T-helper 2 cell (primary cell): ENCODE results near the gene MLLT3.

Experiments used
- DNase-seq, 5 experiments: peaks; one replicate each; pipeline versions ENCODE4 v3.0.0 to v3.0.0-alpha.2; 2012 to 2022

Gene MLLT3

GRCh38 chr9:20508242-20508641 lies 114.1 kb downstream of the MLLT3 start:
- peak in 1 of 5 experiments; percentile 94 for DNase-seq

- DNase-seq: no peak
These were observed 114.9 kb downstream of the MLLT3 start for GRCh38 chr9:20507431-20507830.

- DNase-seq: no peak
These were observed 116.0 kb downstream of the MLLT3 start for GRCh38 chr9:20506099-20506900.

DNA sequence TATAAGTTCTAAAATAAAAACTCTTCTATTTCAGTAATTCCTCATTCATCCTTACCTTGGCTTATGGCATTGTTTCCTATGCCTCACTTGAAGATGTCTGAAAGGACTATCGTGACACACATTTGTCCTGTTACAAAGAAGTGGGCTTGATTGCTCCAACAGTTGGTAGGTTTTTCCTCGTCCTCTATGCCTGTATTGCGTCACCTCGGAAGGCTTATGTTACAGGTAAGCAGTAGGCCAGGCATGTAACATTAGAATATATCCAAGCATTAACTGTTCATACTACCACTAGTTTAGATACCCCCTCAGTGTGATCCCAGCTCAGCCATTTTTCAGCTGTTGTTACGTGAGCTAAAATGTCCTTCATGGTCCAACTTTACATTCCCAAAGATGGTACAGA lies 116.7 kb downstream of the MLLT3 start:
- DNase-seq: no peak

- DNase-seq: peak in 2 of 5 experiments; percentile 15 to 86
These were observed 117.4 kb downstream of the MLLT3 start for GRCh38 chr9:20504930-20505329.

DNA sequence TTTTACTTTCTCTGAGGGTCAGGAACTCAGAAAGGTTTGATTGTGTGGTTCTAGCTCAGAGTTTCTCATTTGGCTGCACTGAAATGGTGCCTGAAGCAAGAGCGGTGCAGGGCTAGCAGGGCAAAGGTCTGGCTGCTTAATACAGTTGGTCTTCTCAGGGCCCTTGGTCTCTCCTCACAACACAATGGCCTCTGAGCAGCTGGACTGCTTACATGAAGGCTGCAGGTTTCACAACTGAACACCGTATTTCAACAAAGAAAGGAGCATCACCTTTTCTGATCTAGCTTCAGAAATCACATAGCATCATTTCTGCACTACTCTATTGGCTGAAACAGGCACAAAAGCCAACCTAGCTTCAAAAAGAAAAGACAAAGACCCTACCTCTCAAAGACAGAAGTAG lies 122.2 kb downstream of the MLLT3 start:
- DNase-seq: no peak

GRCh38 chr9:20499013-20499412 lies 123.3 kb downstream of the MLLT3 start:
- no peak for DNase-seq

GRCh38 chr9:20496328-20496727 lies 126.0 kb downstream of the MLLT3 start:
- DNase-seq: peak in 1 of 5 experiments; percentile 17

GRCh38 chr9:20495098-20495497 lies 127.2 kb downstream of the MLLT3 start:
- no peak for DNase-seq

- DNase-seq: no peak
These were observed 128.3 kb downstream of the MLLT3 start for GRCh38 chr9:20494035-20494434.

DNA sequence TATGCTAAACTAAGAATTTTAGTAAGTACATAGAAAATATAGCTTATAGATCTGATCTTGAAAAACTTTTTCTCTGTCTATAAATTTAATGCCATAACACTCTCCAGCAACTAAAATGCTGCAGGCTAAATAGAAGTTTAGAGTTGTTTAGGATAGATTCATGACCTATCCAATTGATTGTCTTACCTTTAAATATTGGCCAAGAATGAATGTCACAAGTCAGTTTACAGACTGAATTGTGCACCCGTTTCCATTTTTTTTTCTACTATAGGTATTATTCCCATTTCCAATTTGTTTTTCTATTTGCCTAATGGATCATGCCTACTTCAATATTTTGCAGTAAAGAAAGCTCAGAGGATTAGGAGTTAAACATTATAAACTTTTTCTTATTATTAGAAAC lies 129.5 kb downstream of the MLLT3 start:
- DNase-seq: no peak

DNA sequence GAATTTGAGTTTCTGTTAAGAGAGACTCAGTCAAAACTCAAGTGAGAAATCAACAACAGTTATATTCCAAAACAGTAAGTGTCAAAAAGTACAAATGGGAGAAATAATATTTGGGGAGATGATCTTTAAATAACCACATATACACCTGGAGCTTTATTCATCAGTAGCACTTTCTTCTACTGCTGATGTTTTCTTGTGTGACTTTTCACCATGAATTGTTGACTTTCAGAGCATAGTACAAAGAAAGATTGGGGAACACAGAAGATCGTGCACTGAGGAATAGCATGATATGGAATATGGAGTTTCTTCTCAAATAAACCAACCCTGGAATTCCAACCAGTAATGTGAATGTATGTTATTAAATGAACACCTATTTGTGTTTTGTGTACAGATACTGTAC lies 130.7 kb downstream of the MLLT3 start:
- no peak for DNase-seq

DNA sequence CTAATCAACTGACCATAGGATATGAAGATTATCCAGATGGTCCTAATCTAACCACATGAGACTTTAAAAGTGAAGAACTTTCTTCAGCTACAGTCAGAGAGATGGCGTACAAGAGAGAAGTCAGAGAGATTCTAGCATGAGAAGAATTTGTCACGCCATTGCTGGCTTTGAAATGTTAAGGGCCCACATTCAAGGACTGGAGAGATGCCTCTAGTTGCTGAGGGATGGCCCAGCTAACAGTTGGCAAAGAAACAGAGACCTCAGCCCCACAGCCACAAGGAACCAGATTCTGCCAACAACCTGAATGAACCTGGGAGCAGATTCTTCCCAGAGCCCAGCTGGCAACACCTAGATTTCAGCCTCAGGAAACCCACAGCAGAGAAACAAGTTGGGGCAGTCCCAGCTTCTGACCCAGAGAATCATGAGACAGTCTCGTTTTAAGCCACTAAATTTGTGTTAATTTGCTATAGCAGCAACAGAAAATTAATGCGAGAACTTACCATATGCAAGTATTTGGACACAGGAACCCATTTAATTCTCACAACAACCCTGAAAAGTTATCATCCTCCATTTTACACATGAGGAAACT lies 132.0 kb downstream of the MLLT3 start:
- no peak for DNase-seq

DNA sequence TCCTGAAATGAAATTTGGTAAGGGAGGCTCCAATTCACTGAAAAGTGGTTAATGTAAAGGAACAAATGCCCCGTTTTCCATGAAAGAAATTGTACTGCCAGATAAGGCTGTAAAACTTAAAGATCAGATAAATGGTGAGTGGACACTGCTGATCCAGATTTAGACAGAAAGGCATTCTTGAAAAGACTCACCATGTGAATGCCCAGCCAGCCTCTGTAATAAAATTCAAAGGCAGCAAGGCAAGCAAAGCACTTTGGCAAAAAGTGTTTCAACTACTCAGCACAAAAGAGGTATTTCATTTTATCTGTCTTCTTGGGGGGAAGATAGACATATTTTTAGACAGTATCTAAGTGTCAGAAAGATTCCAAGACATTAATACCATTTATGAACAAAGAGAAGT lies 133.6 kb downstream of the MLLT3 start:
- no peak for DNase-seq

DNA sequence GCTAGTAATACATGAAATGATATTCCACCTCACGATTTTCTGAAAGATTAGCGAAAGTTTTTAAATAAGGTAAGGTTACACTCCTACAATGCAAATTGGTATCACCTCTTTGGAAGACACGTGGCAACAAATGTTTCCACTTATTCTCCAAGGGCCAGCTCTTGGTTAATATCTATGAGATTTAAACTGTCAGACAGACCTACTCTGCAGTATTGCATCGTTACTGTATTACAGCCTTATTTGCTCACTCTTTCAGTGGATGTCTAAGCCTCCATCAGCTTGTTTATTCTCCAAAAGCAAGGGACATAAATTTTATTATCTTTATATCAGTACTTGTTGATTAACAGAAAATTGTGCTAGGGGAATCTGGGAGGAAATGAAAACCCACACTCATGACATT lies 135.7 kb downstream of the MLLT3 start:
- DNase-seq: no peak

DNA sequence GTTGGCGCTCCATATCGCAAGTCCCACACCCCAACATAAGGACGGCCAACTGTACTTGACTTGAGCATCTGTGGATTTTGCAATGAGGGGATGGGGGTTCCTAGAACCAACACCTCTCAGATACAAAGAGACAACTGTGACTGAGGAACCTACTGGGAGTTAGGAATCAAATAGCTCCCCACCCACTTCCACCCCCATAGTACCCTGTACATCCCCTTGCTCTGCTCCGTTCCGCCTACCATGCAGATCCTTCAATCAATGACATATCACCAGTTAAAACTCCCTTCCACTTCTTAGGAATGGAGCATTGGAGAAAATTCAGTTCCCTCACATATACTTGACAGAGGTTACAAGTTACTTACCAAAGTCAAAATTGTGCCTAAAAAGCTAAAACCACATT lies 140.9 kb downstream of the MLLT3 start:
- DNase-seq: no peak

DNA sequence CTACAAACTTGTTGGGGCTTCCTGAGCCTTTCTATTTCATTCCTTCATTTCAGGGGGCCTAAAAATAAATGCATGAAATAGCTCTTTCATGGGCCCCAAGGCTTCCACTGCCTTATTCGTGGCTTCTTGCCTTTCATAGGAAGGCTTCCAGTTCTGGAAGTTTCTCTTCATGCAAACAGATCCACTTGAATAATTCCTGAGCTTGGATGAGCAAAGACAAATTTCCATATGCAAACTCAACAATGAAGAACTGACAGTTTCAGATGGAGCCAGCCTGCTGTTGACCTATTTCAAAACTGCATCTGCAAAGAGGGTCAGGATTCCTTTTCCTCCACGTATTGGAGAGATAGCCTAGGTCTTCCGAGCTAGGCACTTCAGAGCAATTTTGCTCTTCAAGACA lies 142.1 kb downstream of the MLLT3 start:
- no peak for DNase-seq

- DNase-seq: no peak
These were observed 142.7 kb downstream of the MLLT3 start for GRCh38 chr9:20479419-20480155.

GRCh38 chr9:20478786-20479185 lies 143.5 kb downstream of the MLLT3 start:
- DNase-seq: no peak

GRCh38 chr9:20477940-20478620 lies 144.2 kb downstream of the MLLT3 start:
- DNase-seq: peak in 1 of 5 experiments; percentile 2

GRCh38 chr9:20476912-20477521 lies 145.3 kb downstream of the MLLT3 start:
- DNase-seq: no peak

DNA sequence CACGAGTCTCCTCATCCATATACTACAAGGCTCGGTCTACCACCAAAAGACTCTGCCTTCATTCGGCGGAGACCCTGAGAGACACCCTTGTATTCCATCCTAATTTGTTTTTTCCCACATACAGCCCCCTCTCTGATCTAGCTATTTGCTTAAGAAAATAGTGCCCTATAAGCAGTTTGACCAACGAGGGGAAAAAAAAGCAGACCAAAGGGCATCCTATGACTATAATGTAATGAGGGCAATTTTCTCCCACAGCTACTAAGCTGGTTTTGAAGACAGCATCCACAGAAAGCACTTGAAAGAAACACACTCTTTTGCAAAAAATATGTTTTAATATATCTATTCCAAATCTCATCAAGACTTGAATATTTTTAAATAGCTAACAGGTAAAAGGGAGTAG lies 147.8 kb downstream of the MLLT3 start:
- DNase-seq: no peak

DNA sequence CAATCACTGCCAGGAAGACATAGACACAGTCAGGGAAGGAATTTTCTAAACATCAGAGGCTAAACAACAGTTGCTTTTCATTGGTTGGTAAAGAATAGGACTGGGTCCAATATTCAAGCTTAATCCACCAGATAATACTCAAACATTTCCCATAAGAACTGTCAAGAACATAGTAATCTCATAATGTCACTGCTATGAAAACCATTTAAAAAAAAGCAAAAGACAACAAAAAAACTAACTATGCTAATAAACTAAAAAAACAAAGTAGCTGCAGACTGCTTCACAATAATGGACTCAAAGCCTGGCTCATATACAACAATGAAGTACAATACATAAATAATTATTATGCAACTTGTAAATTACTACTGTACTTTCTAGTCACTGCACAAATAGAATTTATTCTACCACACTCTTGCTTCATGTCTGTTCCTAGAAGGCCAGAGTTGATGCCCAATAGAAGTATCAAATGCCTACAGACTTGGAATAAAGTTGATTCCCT lies 148.7 kb downstream of the MLLT3 start:
- no peak for DNase-seq
